ENCODE results near the gene MAFB.

- TF ChIP-seq RCOR1 (IDR thresholded peaks at IDR 0.05; ENCODE audit: borderline replicate concordance in 1 of 2, low read depth in 2 of 2, low read length in 2 of 2), result no peak
- TF ChIP-seq HBP1 (CRISPR knock-in tag; IDR thresholded peaks at IDR 0.05), result no peak
- TF ChIP-seq ZNF717 (CRISPR knock-in tag; IDR thresholded peaks at IDR 0.05), result no peak
- TF ChIP-seq ZBTB7A (IDR thresholded peaks at IDR 0.05; ENCODE audit: borderline replicate concordance, control insufficient read depth, low read depth, low read length), result no peak
- no peak for TF ChIP-seq TARDBP (IDR thresholded peaks at IDR 0.05)
- TF ChIP-seq CTCF (IDR thresholded peaks at IDR 0.05 in 2 of 3, conservative IDR thresholded peaks at IDR 0.05 in 1 of 3; ENCODE audit: insufficient read depth in 2 of 3, low read depth in 1 of 3, low read length in 3 of 3), result no peak
- no peak for TF ChIP-seq HDAC2 (IDR thresholded peaks at IDR 0.05)
- TF ChIP-seq ZNF3 (CRISPR knock-in tag; IDR thresholded peaks at IDR 0.05), result no peak
Measured at GRCh38 chr20:40641809-40642208, 47.2 kb downstream of the MAFB start.
